ENCODE results near the gene LIN28B. TPM values are rescaled to one million over a fixed set of nuclear protein-coding genes. Genes with fewer than 3 reads are reported as not detected.

Gene LIN28B
- polyA plus RNA-seq, 3 donors from 2014 or later, result not detected

- Mint-ChIP-seq H3K4me3 (no peak overlapping the region), H3K36me3 (no peaks in the 10 kb centered on the region), H3K27me3 (ENCODE audit: low read depth in 3 of 3) (peaks cover 0 to 6% (median 5%) of the 10 kb centered on the region in 3 donors), H3K27ac (no peak overlapping the region), H3K9me3 (no peaks in the 10 kb centered on the region), H3K4me1 (no peaks in the 10 kb centered on the region)
- DNase-seq, result no peak
These were observed 85.0 kb downstream of the LIN28B start for GRCh38 chr6:105041880-105042279.

GRCh38 chr6:105042648-105043047, 85.7 kb downstream of the LIN28B start:
- H3K4me1 Mint-ChIP-seq, result no peaks in the 10 kb centered on the region
- H3K36me3 Mint-ChIP-seq, result no peaks in the 10 kb centered on the region
- H3K9me3 Mint-ChIP-seq, result no peaks in the 10 kb centered on the region
- H3K27me3 Mint-ChIP-seq (ENCODE audit: low read depth in 3 of 3), result peaks cover 0 to 7% (median 6%) of the 10 kb centered on the region in 3 donors
- H3K4me3 Mint-ChIP-seq, result no peak overlapping the region
- H3K27ac Mint-ChIP-seq, result no peak overlapping the region
- no peak for DNase-seq

- DNase-seq, result no peak
- Mint-ChIP-seq H3K4me1 (no peaks in the 10 kb centered on the region), H3K9me3 (no peaks in the 10 kb centered on the region), H3K27me3 (ENCODE audit: low read depth in 3 of 3) (peaks cover 0 to 13% (median 6%) of the 10 kb centered on the region in 3 donors), H3K27ac (no peak overlapping the region), H3K4me3 (no peak overlapping the region), H3K36me3 (no peaks in the 10 kb centered on the region)
These were observed 87.1 kb downstream of the LIN28B start for GRCh38 chr6:105043979-105044378.

GRCh38 chr6:105045526-105045925, 88.6 kb downstream of the LIN28B start:
- Mint-ChIP-seq H3K27ac (no peak overlapping the region), H3K36me3 (no peaks in the 10 kb centered on the region), H3K4me1 (no peaks in the 10 kb centered on the region), H3K27me3 (ENCODE audit: low read depth in 3 of 3) (peaks cover 0 to 15% (median 5%) of the 10 kb centered on the region in 3 donors), H3K9me3 (no peaks in the 10 kb centered on the region), H3K4me3 (no peak overlapping the region)
- DNase-seq, result no peak

GRCh38 chr6:105051941-105052471, 95.1 kb downstream of the LIN28B start:
- H3K27me3 Mint-ChIP-seq (ENCODE audit: low read depth in 3 of 3), result peaks cover 1 to 14% (median 2%) of the 10 kb centered on the region in 3 donors
- H3K36me3 Mint-ChIP-seq, result no peaks in the 10 kb centered on the region
- no peak overlapping the region for H3K4me3 Mint-ChIP-seq
- no peak for DNase-seq
- peaks cover 0 to 2% (median 0%) of the 10 kb centered on the region in 6 donors for H3K9me3 Mint-ChIP-seq
- H3K4me1 Mint-ChIP-seq, result no peaks in the 10 kb centered on the region
- no peak overlapping the region for H3K27ac Mint-ChIP-seq

GRCh38 chr6:105056646-105057045, 99.7 kb downstream of the LIN28B start:
- Mint-ChIP-seq H3K4me1 (no peaks in the 10 kb centered on the region), H3K9me3 (peaks cover 0 to 2% (median 0%) of the 10 kb centered on the region in 6 donors), H3K4me3 (no peak overlapping the region), H3K27me3 (ENCODE audit: low read depth in 3 of 3) (peaks cover 0 to 12% (median 5%) of the 10 kb centered on the region in 3 donors), H3K36me3 (no peaks in the 10 kb centered on the region), H3K27ac (no peak overlapping the region)
- DNase-seq, result no peak

- peaks cover 0 to 12% (median 5%) of the 10 kb centered on the region in 3 donors for H3K27me3 Mint-ChIP-seq (ENCODE audit: low read depth in 3 of 3)
- no peak overlapping the region for H3K27ac Mint-ChIP-seq
These were observed 100.3 kb downstream of the LIN28B start for GRCh38 chr6:105057160-105057559.

GRCh38 chr6:105058316-105058715, 101.4 kb downstream of the LIN28B start:
- Mint-ChIP-seq H3K4me1 (no peaks in the 10 kb centered on the region), H3K9me3 (peaks cover 0 to 2% (median 0%) of the 10 kb centered on the region in 6 donors), H3K36me3 (no peaks in the 10 kb centered on the region), H3K27me3 (ENCODE audit: low read depth in 3 of 3) (peaks cover 0 to 12% (median 8%) of the 10 kb centered on the region in 3 donors), H3K4me3 (no peak overlapping the region), H3K27ac (no peak overlapping the region)
- no peak for DNase-seq

More at GRCh38 chr6:105057160-105057559, 100.3 kb downstream of the LIN28B start:
- DNase-seq, result no peak
- Mint-ChIP-seq H3K36me3 (no peaks in the 10 kb centered on the region), H3K9me3 (peaks cover 0 to 2% (median 0%) of the 10 kb centered on the region in 6 donors), H3K4me3 (no peak overlapping the region), H3K4me1 (no peaks in the 10 kb centered on the region)

- H3K27me3 Mint-ChIP-seq (ENCODE audit: low read depth in 3 of 3), result peaks cover 0 to 12% (median 9%) of the 10 kb centered on the region in 3 donors
- no peak overlapping the region for H3K4me3 Mint-ChIP-seq
- H3K27ac Mint-ChIP-seq, result no peak overlapping the region
- DNase-seq, result no peak
- H3K9me3 Mint-ChIP-seq, result peaks cover 0 to 2% (median 0%) of the 10 kb centered on the region in 6 donors
- H3K4me1 Mint-ChIP-seq, result no peaks in the 10 kb centered on the region
- no peaks in the 10 kb centered on the region for H3K36me3 Mint-ChIP-seq
These were observed 101.9 kb downstream of the LIN28B start for GRCh38 chr6:105058846-105059245.

GRCh38 chr6:105066233-105066632, 109.3 kb downstream of the LIN28B start:
- Mint-ChIP-seq H3K4me1 (no peaks in the 10 kb centered on the region), H3K9me3 (peaks cover 0 to 3% (median 0%) of the 10 kb centered on the region in 6 donors), H3K4me3 (no peak overlapping the region), H3K36me3 (no peaks in the 10 kb centered on the region), H3K27ac (no peak overlapping the region), H3K27me3 (ENCODE audit: low read depth in 3 of 3) (peaks cover 7 to 8% (median 8%) of the 10 kb centered on the region in 3 donors)
- DNase-seq, result no peak

GRCh38 chr6:105066836-105067235, 109.9 kb downstream of the LIN28B start:
- H3K9me3 Mint-ChIP-seq, result peaks cover 0 to 3% (median 0%) of the 10 kb centered on the region in 6 donors
- no peaks in the 10 kb centered on the region for H3K36me3 Mint-ChIP-seq
- H3K27me3 Mint-ChIP-seq (ENCODE audit: low read depth in 3 of 3), result peaks cover 7 to 8% (median 8%) of the 10 kb centered on the region in 3 donors
- H3K27ac Mint-ChIP-seq, result no peak overlapping the region
- no peak overlapping the region for H3K4me3 Mint-ChIP-seq
- H3K4me1 Mint-ChIP-seq, result no peaks in the 10 kb centered on the region
- no peak for DNase-seq

GRCh38 chr6:105067329-105067728, 110.4 kb downstream of the LIN28B start:
- no peaks in the 10 kb centered on the region for H3K36me3 Mint-ChIP-seq

GRCh38 chr6:105068407-105068806, 111.5 kb downstream of the LIN28B start:
- Mint-ChIP-seq H3K36me3 (no peaks in the 10 kb centered on the region), H3K27ac (no peak overlapping the region), H3K9me3 (peaks cover 0 to 3% (median 0%) of the 10 kb centered on the region in 6 donors), H3K4me1 (no peaks in the 10 kb centered on the region), H3K4me3 (no peak overlapping the region), H3K27me3 (ENCODE audit: low read depth in 3 of 3) (peaks cover 6 to 11% (median 8%) of the 10 kb centered on the region in 3 donors)
- DNase-seq, result no peak

More at GRCh38 chr6:105067329-105067728, 110.4 kb downstream of the LIN28B start:
- Mint-ChIP-seq H3K27ac (no peak overlapping the region), H3K27me3 (ENCODE audit: low read depth in 3 of 3) (peaks cover 7 to 8% (median 8%) of the 10 kb centered on the region in 3 donors), H3K9me3 (peaks cover 0 to 3% (median 0%) of the 10 kb centered on the region in 6 donors), H3K4me1 (no peaks in the 10 kb centered on the region), H3K4me3 (no peak overlapping the region)
- no peak for DNase-seq

- DNase-seq, result no peak
- peaks cover 0 to 2% (median 0%) of the 10 kb centered on the region in 6 donors for H3K9me3 Mint-ChIP-seq
- no peak overlapping the region for H3K27ac Mint-ChIP-seq
- no peak overlapping the region for H3K4me3 Mint-ChIP-seq
- no peaks in the 10 kb centered on the region for H3K4me1 Mint-ChIP-seq
- H3K36me3 Mint-ChIP-seq, result no peaks in the 10 kb centered on the region
- peaks cover 4 to 8% (median 8%) of the 10 kb centered on the region in 3 donors for H3K27me3 Mint-ChIP-seq (ENCODE audit: low read depth in 3 of 3)
These were observed 113.0 kb downstream of the LIN28B start for GRCh38 chr6:105069821-105070445.
